ENCODE results near the gene FRZB.

- TF ChIP-seq CTCF (IDR thresholded peaks at IDR 0.05): no peak
- TF ChIP-seq POLR2A (IDR thresholded peaks at IDR 0.05): no peak
These were observed 38.4 kb upstream of the FRZB start for GRCh38 chr2:182904844-182905243.

All from heart left ventricle (tissue), 13 donors.